HTR-8/SVneo (cell line): ENCODE measurements around the gene CD14.
"Not testable (repeated sequence)": the region's sequence is repeated elsewhere in the genome, so short reads cannot be mapped to it uniquely, and the experiment has no call there.

Source experiments
- DNase-seq: peaks from one replicate; pipeline ENCODE4 v3.0.0; 2011; ENCODE audit warnings: low spot score, mixed read lengths; ENCODE audit not compliant: insufficient read length
- FAIRE-seq: peaks from 2 replicates; lab custom pipeline; 2011; peaks lifted over from hg19 to GRCh38; lab: Jason Lieb, UNC

Gene CD14

DNA sequence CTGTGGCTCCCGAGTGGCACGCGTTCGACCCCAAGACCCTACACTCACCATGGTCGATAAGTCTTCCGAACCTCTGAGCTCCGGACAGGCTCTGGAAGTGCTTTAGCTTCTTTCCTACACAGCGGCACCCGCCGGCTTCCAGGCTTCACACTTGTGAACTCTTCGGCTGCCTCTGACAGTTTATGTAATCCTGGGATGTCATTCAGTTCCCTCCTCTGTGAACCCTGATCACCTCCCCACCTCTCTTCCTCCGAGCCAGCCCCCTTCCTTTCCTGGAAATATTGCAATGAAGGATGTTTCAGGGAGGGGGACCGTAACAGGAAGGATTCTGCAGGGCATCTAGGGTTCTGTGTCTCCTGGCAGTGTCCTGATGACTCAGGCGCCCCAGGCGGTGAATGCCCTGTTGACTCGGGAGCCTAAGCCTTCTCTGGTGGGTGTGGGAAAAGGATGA, at the start of gene CD14:
TSS of gene CD14 (minus strand) at position 155 of the 451 bp plus-strand sequence. CDS start at position 51, 104 bp downstream.
- FAIRE-seq (no peak), DNase-seq (peak; percentile 79)

DNA sequence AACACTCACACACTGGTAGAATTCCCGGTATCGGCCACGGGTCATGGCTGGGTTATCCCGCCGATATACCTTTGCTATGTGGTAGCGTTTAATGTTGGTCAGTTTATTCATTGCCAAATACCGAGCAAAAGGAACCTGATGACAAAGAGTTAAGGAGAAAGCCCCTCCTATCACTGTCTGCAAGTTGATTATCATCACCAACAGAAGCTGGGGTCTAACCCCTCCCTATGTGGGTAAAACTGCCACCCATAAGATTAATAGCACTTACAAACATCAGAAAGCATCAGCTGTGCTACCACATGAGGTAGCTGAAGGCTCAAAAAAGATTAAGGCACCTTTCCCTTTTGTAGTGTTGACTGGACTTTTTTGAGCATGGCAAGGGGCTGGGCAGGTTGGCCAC, 46.0 kb upstream of the CD14 start:
- FAIRE-seq (no peak), DNase-seq (no peak)

DNA sequence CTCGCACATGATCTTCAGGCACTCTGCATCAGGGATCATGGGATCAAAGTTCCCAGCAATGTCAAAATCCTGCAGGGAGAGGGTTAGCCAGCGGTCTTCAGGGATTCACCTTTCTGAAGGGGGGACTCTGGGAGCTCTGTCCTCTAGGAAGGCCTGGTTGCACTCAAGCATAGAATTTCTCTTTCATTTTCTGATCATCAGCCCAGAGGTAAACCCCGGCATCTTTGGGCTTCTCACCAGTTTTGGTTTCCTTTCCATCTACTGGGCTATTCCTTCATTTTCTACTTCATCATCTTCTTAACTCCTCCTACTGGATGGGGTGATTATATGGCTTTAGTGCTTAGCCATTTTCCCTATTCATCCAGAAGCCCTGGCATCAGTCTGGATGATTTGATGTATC, 45.0 kb upstream of the CD14 start:
- DNase-seq (no peak), FAIRE-seq (no peak)

DNA sequence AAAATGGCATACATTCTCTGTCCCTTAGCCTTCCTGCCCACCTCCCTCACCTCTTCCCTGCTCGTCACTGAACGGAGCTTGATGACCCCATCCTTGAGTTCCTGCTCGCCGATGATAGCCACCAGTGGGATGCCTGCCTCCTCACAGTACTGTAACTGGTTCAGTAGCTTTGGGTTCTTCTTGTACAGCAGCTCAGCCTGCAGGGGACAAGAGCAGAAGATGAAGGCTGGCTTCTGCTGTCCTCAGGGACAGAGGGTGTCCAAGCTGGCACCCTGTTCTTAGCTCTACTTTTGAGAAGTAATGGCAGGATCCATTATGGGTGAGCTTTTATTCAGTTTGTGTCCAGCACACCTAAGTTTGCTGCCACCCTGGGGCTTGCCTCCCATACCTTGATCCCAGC, 41.7 kb upstream of the CD14 start:
- FAIRE-seq (no peak), DNase-seq (no peak)

DNA sequence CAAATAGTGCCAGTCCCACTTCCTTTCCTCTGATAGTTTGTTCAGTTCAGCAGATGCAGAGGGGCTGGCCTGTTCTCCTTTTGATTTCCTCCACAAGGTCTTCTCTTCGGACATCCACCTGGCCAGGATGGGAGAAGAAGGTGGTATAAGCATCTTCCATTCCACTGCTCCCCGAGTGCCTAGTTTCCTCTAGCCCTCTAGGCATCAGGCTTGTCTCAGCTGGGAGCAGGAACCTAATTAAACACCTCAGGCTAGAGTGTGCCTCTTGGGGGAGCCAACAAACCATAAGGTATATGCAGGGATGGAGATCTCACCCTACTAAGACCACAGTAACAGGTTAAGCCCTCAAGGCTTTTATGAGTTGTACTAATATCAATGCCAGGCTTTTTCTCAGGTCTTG, 41.2 kb upstream of the CD14 start:
- FAIRE-seq (no peak), DNase-seq (no peak)

DNA sequence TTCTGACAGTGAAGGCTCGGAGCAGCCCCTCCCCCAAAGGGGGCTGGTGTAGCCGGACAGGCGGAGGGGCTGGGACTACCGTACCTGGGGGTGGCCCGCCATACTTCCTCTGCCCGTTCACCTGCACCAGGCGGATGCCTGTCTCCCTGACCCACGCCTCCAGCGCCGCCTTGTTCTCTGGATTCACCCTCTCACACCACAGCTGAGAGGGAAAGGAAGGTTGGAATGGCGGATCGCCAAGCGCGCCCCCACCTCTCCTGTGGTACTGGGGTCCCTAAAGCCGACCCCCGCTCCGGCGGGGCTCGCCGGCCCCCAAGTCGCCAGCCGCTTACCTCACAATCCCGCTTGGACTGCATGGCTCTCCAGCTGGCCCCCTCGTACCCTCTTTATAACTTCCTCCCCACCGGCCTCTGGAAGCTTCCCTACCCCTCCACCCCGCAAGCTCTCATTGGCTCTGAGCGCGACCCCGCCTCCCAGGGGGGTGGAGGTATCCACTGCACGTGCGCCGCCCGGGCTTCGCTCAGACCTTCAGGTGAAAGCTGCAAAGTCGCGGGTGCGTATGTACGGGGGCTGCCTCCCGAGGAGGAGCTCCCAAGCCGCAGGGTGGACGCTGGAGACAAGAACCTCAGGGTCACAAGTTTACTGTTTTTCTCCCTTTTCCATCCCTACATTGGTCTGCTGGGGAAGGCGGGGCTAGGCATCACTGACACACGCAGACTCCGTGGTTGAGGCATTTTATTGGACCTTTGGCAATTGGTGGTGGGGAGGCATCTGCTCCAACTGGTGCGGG, 40.4 kb upstream of the CD14 start, which contains the start of gene DND1:
TSS of gene DND1 (minus strand) at position 390 of the 790 bp plus-strand sequence. CDS start at position 356, 34 bp downstream.
- DNase-seq: no peak
- no peak for FAIRE-seq

DNA sequence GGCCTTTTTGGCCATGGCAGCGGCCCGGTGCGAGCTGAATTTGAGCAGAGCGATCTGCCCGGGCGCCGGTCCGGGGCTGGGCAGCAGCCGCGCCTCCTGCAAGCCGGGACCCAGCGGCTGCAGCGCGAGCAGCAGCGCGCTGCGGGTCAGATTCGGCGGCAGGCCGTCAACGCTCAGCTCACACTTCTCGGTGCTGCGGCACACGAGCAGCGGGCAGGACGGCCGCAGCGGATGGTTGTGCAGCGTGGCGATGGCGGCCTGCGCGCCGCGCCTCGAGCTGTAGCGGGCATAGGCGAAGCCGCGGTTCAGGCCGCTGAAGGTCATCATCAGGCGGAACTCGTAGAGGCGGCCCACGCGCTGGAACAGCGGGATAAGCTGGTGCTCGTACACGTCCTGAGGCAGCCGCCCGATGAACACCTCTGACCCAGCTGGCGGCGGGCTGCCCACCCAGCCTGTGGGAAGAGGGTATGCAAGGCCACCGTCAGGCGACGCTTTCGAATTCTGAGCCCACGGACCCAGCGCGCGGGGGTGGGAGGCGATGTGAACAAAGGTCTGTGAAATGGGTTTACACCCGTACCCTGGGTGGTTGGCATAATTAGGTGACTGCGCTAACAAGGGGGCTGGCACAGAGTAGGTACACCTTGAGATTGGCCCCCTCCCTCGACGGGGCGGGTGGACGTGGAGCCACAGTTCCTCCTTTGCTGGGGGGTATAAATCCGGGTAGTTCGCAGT, 39.6 kb upstream of the CD14 start:
- FAIRE-seq (no peak), DNase-seq (no peak)

DNA sequence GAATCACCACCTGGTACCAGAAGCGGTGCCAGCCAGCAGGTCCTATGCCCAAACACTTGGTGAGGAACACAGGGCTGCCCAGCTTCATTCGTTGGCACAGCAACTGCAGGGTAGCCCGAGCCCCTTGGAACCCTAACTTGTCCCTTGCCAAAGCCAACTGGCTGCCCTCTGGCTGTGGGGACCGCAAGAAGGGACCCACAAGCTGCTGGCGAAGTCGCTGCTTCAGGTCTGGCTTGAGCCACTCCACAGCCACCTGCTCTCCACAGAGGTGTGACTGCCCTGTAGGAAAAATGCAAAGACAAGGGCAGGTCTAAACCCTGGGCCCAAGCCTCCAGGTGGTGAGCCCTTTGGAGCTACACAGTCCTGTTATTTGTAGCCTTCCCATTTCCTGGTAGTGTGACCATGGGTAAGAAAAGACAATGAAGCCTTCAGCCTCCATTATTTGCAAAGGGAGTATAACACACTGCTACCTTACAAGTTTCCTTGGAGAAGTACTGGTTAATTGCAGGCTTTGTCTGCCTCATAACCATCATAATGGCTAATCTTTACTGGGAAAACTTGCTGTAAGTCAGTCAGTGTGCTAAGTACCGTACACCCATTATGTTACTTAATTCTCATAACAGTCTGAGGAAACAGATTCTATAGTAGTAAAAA, 38.6 kb upstream of the CD14 start:
- FAIRE-seq (peak; percentile 54), DNase-seq (no peak)

DNA sequence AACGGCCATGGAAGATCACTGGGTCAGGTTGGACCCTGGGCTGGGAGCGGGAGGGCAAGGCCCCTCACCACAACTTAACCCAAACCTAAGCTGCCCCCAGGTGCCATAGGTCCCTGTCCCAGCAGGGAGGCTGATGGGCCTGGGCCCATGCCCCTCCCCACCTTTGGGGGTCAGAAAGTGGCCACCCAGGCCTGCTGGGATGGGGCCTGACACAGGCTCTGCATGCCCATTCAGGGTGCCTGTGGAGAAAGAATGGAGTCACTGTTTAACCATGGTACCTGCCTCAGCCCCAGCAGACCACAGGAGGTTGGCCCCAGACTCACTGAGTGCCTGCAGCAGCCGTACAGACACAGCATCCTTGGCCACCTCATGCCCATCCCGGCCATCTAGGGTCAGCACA, 38.1 kb upstream of the CD14 start:
- not testable (repeated sequence) for DNase-seq, FAIRE-seq

DNA sequence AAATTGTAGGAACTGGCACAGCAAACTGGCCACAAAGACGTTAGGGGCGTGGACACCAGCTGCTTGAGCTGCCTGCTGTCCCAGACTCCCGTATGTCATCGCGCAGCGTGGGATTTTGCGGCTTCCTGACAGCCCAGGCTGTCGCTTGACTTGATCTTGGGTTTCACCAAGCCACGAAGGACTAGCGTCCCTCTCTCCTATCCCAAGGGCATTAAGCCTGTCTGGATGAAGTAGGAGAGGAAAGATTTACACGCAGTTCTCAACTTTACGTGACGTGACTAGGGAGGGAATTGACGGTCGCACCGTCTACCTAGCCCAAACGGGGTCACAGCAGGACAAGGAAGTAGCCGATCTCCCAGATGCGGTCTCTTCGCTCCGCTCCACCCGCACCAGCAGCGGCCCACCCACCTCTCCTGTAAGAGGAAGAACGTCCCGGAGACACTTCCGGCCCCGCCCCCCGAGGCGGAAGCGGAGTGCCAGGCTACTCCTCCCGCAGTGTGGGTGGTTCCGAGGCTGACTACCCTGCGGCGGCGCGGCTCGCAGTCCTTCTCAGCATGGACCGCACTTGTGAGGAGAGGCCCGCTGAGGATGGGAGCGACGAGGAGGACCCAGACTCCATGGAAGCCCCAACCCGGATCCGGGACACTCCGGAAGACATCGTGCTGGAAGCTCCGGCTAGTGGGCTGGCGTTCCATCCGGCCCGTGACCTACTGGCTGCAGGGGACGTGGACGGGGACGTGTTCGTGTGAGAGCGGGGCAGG, 31.6 kb upstream of the CD14 start, which contains the start of gene WDR55:
TSS of gene WDR55 (plus strand) at position 546 of the 761 bp plus-strand sequence. CDS start at position 555, 9 bp downstream.
- DNase-seq: peak; percentile 96
- FAIRE-seq: no peak

DNA sequence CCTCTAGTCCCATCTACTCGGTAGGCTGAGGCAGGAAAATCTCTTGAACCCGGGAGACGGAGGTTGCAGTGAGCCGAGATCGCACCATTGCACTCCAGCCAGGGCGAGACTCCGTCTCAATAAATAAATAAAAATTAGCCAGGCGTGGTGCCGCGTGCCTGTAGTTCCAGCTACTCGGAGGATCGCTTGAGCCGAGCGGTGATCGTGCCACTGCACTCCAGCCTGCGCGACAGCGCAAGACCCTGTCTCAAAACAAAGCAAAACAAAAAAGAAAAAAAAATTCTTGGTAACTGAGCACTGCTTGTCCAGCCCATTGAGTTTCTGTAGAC, 31.0 kb upstream of the CD14 start:
- FAIRE-seq (no peak), DNase-seq (no peak)

DNA sequence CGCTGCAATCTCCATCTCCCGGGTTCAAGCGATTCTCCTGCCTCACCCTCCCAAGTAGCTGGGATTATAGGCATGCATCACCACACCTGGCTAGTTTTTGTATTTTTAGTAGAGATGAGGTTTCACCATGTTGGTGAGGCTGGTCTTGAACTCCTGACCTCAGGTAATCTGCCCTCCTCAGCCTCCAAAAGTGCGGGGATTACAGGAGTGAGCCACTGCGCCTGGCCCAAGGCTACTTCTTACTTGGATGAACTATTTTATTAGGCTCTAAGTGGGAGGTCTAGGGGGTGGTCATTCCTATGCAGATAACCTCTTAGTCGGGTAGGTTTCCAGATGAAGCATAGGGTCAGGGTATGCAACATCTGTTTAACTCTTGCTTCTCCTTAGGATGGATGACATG, 27.4 kb upstream of the CD14 start:
- FAIRE-seq, DNase-seq: not testable (repeated sequence)

DNA sequence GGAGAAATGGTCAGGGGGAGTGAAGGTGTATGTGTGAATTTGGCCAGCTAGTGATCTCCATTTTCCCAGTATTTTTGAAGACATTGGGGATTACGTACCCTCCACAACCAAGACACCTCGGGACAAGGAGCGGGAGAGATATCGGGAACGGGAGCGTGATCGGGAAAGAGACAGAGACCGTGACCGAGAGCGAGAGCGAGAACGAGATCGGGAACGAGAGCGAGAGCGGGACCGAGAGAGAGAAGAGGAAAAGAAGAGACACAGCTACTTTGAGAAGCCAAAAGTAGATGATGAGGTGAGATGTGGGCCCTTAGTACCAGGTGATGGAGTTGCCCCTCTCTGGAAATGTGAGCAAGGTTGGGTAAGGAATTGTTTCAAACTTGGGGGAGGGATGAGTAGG, 25.9 kb upstream of the CD14 start:
- no peak for FAIRE-seq
- DNase-seq: no peak

DNA sequence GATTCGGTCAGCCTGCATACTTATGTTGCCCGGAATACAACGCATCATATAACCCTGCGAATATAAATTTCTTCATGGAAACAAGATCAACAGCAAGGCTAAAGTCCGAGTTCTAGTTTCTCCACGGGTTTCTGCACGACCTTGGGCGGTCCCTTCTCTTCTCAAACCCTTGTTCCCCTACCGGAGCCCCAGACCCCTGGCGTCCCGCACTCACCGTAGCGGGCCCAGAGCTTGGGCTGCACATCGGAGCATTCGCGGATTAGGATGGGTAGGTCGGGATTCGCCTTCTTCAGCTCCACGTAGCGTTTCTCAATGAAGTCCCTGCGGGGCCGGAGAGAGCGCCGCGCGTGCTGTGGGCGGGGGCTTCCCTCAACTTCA, 14.1 kb upstream of the CD14 start:
- no peak for DNase-seq
- FAIRE-seq: no peak

DNA sequence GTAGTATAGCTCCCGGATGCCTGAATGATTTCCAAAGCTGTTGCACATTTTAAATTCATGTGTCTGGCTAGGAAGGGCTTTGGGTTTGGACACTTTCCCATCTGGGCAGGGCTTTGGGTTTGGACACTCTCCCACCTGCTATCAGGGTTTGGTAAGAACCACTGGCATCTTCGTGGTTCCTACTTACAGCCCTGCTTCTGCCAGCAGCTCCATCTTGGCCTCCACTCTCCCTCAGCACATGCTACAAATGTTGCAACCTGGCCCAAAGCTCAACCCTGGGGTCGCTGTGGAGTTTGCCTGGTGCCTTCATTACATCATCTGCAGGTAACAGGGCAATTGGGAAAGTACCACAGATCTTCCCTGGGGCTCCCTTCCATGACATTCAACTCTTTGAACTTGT, 9.7 kb upstream of the CD14 start:
- FAIRE-seq (no peak), DNase-seq (no peak)

DNA sequence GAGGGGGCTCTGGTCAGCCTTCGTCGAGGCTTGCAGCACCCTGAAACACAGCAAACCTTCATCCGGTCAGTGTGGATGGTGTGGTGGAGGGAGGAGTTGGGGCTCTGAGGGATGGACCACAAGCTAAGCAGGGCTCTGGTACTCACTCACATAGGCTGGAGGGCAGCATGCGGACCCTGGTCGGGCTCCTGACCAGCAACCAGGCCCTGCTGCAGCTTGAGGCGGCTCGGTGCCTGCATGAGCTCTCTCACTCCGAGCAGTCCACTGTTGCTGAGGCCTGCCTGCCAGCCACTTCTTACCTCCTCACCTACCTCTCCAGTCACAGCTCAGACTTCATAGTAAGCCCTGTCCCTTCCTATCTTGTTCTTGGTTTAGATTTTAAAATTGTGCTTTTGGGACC, 8.7 kb upstream of the CD14 start:
- DNase-seq (no peak), FAIRE-seq (no peak)

DNA sequence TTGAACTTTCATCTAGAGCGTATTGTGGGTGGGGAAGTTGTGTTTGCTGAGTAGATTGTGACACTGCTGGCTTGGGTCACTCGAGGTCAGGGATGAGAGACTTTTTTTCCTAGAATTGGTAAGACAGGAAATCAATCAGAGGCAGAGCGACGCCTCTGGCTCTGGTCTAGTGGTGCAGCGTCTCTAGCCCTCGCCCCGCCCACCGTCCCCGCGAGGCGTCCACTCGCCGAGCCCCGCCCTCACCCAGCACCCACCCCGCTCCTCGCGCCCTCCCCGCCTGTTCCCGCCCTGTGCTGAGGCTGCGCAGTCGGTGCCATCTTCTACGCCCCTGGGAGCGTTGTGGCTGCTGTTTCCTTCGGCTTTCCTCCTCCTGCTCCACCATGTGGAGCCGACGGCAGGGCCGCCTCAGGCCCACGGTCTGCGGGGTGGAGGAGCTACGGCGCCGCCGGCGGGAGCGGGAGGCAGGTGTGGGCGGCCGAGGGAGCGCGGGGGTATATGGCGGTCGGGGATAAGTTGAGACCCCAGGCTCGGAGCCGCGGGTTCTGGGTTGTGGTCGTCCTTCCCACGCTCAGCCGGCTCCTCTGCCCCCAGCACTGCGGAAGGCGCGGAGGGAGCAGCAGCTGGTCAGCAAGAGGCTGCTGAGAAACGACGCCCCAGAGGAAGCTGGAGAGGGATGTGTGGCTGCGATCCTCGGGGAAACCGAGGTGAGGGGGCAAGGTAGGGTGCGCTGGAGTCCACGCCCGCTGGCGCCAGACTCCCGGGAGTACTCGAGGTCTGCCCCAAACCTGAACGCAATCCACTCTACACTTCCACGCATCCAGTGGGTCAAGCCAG, 6.4 kb upstream of the CD14 start, which contains the start of gene TMCO6:
TSS of gene TMCO6 (plus strand) at position 304 of the 834 bp plus-strand sequence. CDS start at position 381, 77 bp downstream.
- DNase-seq (peak; percentile 96), FAIRE-seq (peak; percentile 97)

DNA sequence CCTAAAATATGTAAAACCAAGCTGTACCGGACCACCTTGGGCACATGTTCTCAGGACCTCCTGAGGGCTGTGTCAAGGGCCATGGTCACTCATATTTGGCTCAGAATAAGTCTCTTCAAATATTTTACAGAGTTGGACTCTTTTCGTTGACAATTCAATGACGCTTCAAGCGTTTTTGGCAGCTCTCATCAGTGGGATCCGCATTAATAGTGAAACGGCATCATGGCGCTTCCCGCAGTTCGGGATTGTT, 5.8 kb upstream of the CD14 start:
- DNase-seq, FAIRE-seq: not testable (repeated sequence)

DNA sequence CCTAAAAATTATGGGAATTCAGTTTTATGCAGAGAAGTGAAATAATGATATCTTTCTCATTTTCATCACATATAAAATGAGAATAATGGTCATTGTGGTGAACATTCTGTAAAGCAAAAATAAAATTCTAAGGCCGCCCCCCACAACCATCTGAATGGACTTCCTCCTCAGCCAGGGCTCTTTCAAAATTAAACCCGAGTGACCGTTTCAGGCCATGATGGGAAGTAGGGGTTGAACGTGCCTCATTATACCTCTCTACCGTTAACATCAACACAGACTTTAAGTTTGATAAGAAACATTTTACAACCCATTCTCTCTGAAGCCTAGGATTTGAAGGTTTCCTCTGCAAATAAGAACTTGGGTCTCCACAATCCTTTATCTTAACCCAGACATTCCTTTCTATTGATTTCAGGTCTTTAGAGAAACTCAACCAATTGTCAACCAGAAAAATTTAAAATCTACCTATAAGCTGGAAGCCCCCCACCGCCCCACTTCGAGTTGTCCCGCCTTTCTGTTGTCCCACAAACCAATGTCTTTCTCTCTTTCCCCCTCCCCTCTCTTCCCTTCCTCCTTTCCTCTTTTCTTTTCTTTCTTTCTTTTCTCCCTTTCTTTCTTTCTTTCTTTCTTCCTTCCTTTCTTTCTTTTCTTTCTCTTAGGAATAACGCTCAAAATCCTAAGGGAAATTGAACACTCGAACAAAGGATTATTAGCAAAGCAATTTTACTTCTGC, 4.6 kb upstream of the CD14 start:
- no peak for DNase-seq
- no peak for FAIRE-seq
